GM19455 (cell line): ENCODE results near the gene DDAH1.

Experiments
- ATAC-seq: cut with Tn5 transposase; IDR thresholded peaks from one replicate; pipeline ENCODE4 v1.9.1; 2021; ENCODE audit not compliant: unreplicated experiment

The DDAH1 gene

GRCh38 chr1:85397490-85398032, 67.4 kb downstream of the DDAH1 start:
- ATAC-seq, result no peak

- no peak for ATAC-seq
Observed at GRCh38 chr1:85396194-85396593, 68.8 kb downstream of the DDAH1 start.

GRCh38 chr1:85394130-85394529, 70.8 kb downstream of the DDAH1 start:
- no peak for ATAC-seq

- ATAC-seq, result no peak
Observed at GRCh38 chr1:85393490-85393889, 71.5 kb downstream of the DDAH1 start.

- ATAC-seq, result no peak
Observed at GRCh38 chr1:85388416-85388815, 76.5 kb downstream of the DDAH1 start.

- ATAC-seq, result no peak
Observed at GRCh38 chr1:85387781-85388180, 77.2 kb downstream of the DDAH1 start.

GRCh38 chr1:85386068-85386722, 78.8 kb downstream of the DDAH1 start:
- ATAC-seq, result no peak

GRCh38 chr1:85379203-85380136, 85.5 kb downstream of the DDAH1 start:
- no peak for ATAC-seq

- no peak for ATAC-seq
Observed at GRCh38 chr1:85378534-85378933, 86.4 kb downstream of the DDAH1 start.

- ATAC-seq, result no peak
Observed at GRCh38 chr1:85376356-85376755, 88.6 kb downstream of the DDAH1 start.

GRCh38 chr1:85375493-85375892, 89.5 kb downstream of the DDAH1 start:
- no peak for ATAC-seq

GRCh38 chr1:85374160-85374559, 90.8 kb downstream of the DDAH1 start:
- ATAC-seq, result no peak

GRCh38 chr1:85373378-85373708, 91.6 kb downstream of the DDAH1 start:
- ATAC-seq, result no peak

GRCh38 chr1:85372683-85373377, 92.1 kb downstream of the DDAH1 start:
- no peak for ATAC-seq

GRCh38 chr1:85371021-85371420, 93.9 kb downstream of the DDAH1 start:
- no peak for ATAC-seq

- ATAC-seq, result no peak
Observed at GRCh38 chr1:85368073-85368770, 96.7 kb downstream of the DDAH1 start.

GRCh38 chr1:85366391-85367170, 98.4 kb downstream of the DDAH1 start:
- ATAC-seq, result no peak

- ATAC-seq, result no peak
Observed at GRCh38 chr1:85365851-85366250, 99.1 kb downstream of the DDAH1 start.

- ATAC-seq, result no peak
Observed at GRCh38 chr1:85363521-85363920, 101.4 kb downstream of the DDAH1 start.

GRCh38 chr1:85363092-85363491, 101.9 kb downstream of the DDAH1 start:
- ATAC-seq, result no peak
